ENCODE results near the gene CCDC88C.
"Not testable (repeated sequence)": the region's sequence is repeated elsewhere in the genome, so short reads cannot be mapped to it uniquely, and the experiment has no call there.

The CCDC88C gene

GRCh38 chr14:91241863-91242262 lies 175.8 kb downstream of the CCDC88C start:
- DNase-seq, result peak; percentile 57

GRCh38 chr14:91238661-91239060 lies 179.0 kb downstream of the CCDC88C start:
- no peak for DNase-seq

- no peak for DNase-seq
Measured at GRCh38 chr14:91238085-91238484, 179.5 kb downstream of the CCDC88C start.

GRCh38 chr14:91237219-91237618 lies 180.4 kb downstream of the CCDC88C start:
- DNase-seq, result no peak

GRCh38 chr14:91235841-91236240 lies 181.8 kb downstream of the CCDC88C start:
- DNase-seq, result no peak

GRCh38 chr14:91234791-91235114 lies 182.9 kb downstream of the CCDC88C start:
- DNase-seq, result no peak

- DNase-seq, result no peak
Measured at GRCh38 chr14:91233936-91234790, 183.5 kb downstream of the CCDC88C start.

GRCh38 chr14:91232603-91233002 lies 185.0 kb downstream of the CCDC88C start:
- no peak for DNase-seq

- DNase-seq, result no peak
Measured at GRCh38 chr14:91232052-91232451, 185.6 kb downstream of the CCDC88C start.

GRCh38 chr14:91231446-91231845 lies 186.2 kb downstream of the CCDC88C start:
- no peak for DNase-seq

- DNase-seq, result no peak
Measured at GRCh38 chr14:91230397-91231035, 187.1 kb downstream of the CCDC88C start.

- DNase-seq, result peak; percentile 62
Measured at GRCh38 chr14:91229743-91230200, 187.8 kb downstream of the CCDC88C start.

GRCh38 chr14:91229005-91229382 lies 188.6 kb downstream of the CCDC88C start:
- DNase-seq, result no peak

GRCh38 chr14:91228112-91229004 lies 189.3 kb downstream of the CCDC88C start:
- peak; percentile 76 for DNase-seq

GRCh38 chr14:91227183-91227628 lies 190.4 kb downstream of the CCDC88C start:
- no peak for DNase-seq

GRCh38 chr14:91226360-91226759 lies 191.3 kb downstream of the CCDC88C start:
- DNase-seq, result not testable (repeated sequence)

GRCh38 chr14:91225025-91225424 lies 192.6 kb downstream of the CCDC88C start:
- no peak for DNase-seq

- no peak for DNase-seq
Measured at GRCh38 chr14:91223028-91223783, 194.4 kb downstream of the CCDC88C start.
